SH-SY5Y (cell line): ENCODE results near the gene ALDH1A3.

Experiments
- GATA2 ChIP-seq: IDR thresholded peaks from 2 replicates; pipeline ENCODE4 v1.6.1; 2011; ENCODE audit warnings: mild to moderate bottlenecking, low read depth, low read length
- GATA3 ChIP-seq: IDR thresholded peaks from 2 replicates; pipeline ENCODE4 v1.6.1; 2011; ENCODE audit warnings: low read depth, mild to moderate bottlenecking, low read length, moderate library complexity

- no peak for TF ChIP-seq GATA2
- no peak for TF ChIP-seq GATA3
These were observed 43.1 kb upstream of the ALDH1A3 start for GRCh38 chr15:100836501-100836900.
